Stromal cell of bone marrow (primary cell): ENCODE measurements around the gene WWC1.

Experiments
- DNase-seq: peaks from one replicate; pipeline ENCODE4 v3.0.0-alpha.2; 2012; ENCODE audit warnings: low read depth

Gene WWC1

DNA sequence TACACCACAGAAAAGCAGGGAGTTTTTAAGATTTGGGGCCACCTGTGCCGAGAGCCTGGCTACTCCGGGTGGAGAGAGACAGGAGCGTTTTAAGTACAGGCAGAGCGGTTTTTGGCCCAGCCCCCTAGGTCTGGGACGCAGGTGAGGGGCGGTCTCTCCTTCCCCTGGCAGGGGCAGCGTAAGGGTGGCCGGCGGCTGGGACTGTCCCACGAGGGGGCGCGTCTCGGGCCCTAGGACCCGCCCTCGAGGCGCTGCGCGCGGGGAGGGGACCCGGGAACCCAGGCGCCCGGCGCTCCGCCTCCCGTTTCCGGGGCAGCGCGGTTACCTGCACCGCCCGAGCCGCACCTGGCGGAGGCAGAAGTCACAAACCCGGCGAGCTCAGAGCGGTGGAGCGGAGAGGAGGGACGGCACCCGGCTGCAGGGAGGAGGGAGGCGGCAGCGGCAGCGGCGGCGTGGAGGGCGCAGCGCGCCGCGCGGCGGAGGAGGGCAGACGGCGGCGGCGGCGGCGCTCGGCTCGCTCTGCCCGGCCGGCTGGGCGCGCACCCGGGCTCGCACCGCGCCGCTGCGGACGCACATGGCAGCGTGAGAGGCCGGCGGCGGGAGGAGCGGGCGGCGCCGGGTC, at the start of gene WWC1:
WWC1 (plus strand) TSS at position 304 of the 622 bp plus-strand sequence. CDS start 508 bp downstream, outside the sequence.
- no peak for DNase-seq

DNA sequence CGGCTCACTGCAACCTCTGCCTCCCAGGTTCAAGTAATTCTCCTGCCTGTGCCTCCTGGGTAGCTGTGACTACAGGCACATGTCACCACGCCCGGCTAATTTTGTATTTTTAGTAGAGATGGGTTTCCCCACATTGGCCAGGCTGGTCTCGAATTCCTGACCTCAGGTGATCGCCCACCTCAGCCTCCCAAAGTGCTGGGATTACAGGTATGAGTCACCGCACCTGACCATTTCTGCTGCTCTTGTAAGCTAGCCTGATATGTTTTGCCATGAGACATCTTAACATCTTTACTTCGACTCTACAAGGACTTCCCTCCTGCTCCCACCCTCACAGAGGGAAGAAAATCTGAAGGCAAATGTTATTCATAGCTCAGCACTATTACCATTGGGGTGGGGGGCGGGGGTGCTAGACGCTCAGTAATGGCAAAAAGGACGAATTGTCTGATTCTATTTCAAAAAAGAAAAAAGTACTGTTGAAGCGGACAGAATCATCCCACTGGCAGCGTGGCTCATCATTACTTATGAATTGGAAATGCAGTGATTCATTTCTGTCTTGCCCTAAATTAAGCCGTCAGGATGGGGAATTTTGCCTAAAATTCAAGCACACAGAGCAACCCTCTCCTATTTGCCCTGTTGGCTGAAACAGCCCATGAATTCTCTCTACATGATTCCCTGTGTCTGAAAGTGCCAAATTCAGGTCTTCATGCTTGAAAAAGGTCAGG, 46.4 kb upstream of the WWC1 start:
- peak; percentile 31 for DNase-seq

DNA sequence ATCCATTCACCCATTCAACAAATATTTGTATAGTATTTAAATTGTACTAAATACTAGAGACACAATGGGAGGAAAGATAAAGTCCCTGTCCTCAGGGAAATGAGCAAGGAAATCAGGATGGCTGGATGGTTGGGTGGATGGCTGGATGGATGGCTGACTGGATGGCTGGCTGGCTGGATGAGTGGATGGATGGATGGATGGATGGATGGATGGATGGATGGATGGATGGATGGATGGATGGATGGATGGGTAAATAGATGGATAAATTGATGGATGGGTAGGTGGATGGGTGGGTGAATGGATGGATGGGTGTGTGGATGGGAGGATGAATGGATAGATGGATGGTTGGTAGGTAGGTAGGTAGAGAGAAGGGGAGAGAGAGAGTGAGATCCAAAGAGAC, 41.5 kb upstream of the WWC1 start:
- DNase-seq, result no peak

DNA sequence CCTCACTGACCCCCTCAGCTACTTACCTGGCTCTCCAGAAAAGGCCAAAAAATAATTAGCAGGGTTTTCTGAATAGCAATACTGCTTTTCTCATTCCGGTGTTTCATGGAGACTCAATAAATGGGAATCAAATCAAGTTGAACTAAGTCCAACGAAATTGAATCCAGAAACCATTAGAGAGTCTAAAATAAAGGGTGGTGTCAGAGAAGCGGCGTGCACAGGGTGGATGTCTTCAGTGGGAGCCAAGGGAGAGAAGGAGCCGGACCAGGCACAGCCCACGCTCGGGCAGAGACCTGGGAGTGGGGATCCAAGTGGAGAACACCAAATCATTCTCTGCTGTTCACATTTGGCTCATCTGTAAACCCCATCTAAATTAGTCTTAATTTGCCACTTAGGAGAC, 40.2 kb upstream of the WWC1 start:
- no peak for DNase-seq

DNA sequence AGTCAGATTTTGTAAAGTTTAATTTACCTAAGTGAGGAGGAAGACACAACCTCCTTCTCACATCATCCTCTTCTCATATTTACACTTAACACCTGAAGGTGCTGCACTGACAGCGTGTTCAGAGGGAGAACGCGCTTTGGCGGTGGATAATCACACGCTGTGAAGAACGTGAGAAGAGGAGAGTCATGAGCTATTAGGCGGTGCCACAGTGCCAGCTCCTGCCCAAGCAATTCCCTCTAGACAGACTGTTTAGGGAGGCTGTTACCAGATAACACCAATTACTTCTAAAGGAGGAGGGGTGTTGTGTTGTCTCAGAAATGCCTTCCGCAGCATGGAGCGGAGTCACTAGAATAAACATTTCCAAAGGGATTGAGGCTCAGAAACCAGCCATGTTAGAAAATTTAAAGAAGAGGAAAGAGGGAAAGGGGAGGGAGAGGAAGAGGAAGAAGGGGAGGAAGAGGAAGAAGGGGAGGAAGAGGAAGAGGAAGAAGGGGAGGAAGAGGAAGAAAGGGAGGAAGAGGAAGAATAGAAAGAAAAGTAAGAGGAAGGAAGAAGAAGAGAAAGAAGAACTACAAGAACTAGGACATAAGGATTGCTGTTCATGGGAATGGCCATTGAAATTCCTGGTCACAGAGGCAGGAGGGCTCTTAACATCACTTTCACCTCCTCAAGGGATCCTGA, 37.3 kb upstream of the WWC1 start:
- DNase-seq, result no peak

DNA sequence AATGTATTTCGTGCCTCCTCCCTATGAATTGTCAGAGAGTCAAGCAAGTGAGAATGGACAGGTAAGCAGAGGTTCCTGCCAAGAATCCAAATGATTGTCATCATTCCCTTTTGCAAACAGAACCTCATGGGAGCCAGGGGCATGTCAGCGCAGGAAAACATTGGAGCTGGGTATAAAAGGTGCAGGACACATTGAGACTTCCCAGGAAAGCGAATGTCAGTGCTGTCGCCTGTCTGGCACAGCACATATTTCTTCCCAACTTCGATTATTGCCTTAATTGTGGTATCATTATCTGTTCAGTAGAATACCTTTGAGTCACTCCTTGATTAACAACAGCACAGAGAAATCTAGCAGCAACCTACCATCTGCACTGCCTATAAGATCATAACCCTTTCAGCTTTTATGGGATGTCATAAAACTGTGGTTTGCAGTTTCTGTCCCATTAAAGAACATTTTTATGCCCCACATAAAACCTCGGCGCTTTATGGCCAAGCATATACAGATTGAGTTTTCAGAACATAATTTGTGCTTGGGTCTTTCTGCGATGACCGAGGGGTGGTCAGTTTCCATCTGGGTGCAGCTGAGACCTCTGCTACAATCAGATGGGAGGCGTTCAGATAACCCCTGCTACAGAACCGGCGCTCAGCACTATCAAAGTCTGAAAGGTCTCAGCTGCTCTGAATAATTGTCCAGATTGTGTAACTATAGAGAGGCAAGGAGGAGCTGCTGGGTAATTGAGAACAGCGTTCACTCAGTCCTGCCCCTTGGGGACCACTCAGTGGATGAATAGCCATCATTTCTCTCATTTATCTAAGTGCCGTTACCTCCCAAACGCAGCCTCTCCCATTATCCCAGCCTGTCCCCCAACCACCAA, 30.9 kb upstream of the WWC1 start:
- DNase-seq, result no peak

DNA sequence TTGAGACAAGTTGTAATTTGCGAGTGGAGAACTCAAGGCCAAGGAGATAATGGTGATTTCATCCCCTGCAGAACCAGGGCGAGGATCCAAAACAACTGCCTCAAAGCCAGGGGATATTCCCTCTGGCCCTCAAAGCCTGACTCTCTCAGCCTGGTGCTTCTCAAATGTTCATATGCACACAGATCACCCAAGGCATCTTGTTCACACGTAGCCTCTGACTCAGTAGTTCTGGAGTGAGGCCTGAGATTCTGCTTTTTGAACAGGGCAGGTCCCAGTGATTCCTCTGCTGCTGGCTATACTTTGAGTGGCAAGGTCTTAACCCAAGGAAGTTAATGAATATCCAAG, 30.2 kb upstream of the WWC1 start:
- peak; percentile 5 for DNase-seq

DNA sequence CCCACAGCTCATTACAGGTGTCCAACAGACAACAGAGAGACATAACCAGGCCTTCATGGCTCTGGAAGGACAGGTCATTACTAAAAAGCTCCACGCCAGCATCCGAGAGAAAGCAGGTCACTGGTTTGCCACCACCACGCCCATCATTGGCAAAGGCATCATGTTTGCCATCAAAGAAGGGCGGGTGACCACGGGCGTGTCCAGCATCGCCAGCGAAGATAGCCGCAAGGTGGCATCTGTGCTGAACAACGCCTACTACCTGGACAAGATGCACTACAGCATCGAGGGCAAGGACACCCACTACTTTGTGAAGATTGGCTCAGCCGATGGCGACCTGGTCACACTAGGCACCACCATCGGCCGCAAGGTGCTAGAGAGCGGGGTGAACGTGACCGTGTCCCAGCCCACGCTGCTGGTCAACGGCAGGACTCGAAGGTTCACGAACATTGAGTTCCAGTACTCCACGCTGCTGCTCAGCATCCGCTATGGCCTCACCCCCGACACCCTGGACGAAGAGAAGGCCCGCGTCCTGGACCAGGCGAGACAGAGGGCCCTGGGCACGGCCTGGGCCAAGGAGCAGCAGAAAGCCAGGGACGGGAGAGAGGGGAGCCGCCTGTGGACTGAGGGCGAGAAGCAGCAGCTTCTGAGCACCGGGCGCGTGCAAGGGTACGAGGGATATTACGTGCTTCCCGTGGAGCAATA, 29.3 kb upstream of the WWC1 start:
- no peak for DNase-seq

DNA sequence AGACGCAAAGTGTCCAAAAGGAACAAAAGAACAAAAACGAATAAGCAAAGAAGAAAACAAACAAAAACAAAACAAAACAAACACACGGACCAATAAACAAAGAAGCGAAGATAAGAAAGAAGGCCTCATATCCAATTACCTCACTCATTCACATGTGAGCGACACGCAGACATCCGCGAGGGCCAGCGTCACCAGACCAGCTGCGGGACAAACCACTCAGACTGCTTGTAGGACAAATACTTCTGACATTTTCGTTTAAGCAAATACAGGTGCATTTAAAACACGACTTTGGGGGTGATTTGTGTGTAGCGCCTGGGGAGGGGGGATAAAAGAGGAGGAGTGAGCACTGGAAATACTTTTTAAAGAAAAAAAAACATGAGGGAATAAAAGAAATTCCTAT, 28.3 kb upstream of the WWC1 start:
- no peak for DNase-seq

DNA sequence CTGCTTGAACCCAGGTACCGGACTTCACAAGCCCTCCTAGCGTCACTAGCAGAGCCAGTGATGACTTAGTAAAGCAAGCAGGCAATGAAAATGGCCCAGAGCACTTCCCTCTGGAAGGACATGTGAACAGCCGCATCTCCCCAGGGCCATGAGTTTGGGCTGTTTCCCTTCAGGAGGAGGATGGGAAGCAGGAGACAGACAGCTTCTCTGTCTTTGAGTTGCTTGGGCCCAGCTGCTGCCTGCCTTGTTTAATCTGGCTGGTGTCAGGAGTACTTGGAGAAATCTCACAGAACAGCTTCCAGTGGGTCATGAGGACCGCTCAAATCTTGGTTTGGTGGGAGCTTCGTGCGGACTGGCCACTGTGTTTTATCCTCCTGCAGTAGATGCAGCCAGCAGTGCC, 25.4 kb upstream of the WWC1 start:
- no peak for DNase-seq

DNA sequence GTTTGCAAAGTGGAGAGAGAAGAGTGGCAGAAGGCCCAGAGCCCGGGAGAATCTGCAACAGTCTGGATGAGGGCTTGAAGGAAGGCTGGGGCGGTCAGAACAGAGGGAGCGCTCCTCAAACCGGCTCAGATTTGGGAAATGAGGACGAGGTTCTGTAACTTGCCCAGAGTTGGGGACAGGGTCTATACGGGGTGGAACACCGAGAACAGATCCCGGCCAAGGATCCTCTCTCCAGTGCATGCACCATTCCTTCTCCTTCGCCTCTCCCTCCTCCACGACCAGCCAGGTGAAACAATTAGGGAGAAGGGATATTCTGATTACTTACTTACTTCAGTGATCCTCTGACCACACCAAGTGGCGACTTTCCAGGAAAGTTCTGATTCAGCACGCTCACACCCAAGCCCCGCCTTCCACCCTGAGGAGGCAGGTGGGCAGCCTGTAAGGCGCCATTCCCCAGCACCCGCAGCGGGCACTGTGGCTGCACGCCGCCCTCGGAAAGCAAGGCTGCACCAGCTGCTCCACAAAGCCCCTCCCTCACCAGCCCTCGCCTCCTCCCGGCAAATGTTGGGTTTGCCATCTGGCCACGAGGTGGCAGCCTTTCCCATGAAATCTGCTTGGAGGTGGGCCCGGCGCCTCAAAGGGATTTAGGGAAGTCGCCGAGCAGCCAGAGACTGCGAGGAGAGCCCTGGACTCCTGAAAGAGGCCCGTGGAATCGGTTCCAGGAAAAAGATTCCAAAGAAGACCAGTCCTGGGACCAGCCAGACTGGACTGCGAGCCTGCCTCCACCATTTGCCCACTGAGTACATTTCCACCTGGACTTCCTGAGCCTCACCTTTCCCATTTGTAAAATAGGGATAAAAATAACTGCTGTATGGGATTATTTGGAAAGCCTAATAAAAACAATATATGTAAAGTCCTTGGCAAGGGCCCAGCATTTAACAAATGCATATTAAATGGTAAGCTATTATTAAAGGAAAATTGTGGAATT, 22.2 kb upstream of the WWC1 start:
- peak; percentile 55 for DNase-seq

DNA sequence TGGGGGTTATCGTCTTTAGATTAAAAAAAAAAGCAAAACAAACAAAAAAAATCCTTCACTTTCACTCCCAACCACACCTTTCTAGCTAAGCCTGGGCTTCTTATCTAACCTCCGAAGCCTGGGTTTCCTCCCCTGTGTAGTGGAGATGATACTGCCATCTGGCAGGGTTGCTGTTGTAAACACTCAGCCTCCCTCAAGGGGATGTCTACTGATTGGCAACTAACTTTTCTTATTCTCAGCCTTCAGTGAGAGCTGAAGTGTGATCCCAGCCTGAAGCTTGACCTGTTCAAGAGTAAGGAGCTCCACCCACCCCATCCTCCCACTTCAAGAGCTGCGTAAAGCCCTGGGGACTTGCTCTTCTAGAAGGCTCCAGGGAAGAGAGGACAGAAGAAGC, 21.5 kb upstream of the WWC1 start:
- DNase-seq, result no peak

DNA sequence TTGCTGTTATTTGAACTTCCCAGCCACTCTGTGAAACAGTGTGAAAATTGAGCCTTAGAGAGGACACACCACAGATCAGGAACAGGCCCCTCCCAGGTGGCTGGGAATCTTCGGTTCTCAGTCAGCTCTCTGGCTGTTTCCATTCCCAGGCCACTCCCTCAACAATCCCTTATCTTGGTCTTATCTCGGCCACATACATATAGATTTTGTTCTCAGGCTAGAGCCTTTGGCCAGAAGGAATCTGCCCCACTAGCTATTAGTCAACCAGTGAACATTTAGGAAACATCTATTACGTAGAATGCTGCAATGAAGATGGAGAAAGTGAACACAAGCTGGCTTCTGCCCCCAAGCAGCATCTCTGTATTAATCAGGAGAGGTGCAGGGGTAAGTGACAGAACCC, 21.0 kb upstream of the WWC1 start:
- no peak for DNase-seq

DNA sequence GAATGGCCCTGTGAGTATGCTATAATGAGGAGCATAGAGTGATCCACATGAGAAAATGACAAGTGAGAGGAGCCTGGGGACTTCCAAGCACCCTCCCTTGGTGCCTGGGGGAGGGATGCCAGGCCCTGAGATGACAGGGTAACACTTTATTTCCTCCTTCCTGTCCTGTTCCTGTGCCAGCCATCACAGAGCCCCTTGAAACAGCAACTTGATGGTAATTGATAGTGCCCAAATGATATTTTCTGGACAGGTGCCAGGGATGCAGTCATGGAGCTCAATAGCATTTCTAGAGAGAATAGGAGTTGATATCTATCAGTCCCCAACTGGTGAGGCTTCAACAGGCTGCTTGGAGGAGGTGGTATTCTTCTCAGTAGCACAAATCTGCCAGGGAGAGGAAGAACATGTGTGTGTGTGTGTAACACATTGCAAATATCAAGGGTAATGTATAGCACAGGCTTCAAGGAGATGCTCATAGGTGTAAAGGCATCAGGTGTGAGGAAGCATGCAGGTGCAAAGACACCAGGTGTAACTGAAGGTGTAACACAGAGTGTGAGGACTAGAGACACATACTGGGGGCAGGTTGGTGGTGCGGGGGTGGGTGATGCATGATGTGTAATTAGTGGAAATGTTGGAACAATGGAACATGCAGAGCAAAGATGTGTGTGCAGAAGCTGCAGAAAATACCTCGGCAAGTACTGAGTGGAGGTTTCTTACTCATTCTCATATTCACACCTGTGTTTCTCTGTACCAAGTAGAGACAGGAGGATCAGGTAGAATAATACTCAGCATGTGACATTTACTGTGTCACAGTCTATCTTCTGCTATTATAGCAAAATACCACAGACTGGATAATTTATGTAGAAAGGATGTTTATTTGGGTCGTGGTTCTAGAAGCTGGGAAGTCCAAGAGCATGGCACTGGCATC, 18.1 kb upstream of the WWC1 start:
- no peak for DNase-seq

DNA sequence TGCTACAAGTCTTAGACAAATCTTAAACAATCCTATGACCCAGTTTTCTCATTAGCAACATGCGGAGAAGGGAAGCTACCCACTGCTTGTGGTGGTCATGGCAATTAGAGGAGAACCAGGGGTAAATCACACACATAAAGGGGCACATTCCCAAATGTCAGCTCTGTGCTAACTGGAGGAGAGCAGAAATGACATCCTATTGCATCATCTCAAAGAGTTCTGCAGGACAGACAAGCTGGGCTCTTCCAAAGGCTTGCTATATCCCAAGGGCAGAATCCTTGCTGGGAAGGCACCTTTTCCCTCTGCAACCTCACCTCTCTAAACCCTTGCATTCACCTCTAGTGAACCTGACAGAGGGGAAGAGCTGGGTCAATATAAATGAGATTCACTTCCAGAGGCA, 17.0 kb upstream of the WWC1 start:
- DNase-seq, result no peak

DNA sequence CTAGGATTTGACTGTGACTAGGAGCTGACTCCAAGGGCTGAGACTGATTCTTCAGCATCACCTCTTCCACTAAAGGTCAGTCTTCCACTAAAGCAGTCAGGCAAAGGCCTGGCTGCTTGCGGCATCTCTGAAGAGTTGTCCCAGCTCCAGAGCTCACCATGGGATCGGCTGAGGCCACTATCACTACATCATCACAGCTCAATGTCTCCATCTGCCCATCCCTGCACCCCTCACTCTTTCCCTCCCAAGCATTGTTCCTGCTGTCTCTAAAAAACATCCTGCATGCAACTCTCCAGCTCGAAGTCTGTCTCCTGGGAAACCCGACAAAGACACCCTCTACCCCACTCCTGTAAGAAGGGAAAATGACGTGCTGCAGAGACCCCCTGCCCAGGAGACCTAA, 15.5 kb upstream of the WWC1 start:
- DNase-seq, result no peak

DNA sequence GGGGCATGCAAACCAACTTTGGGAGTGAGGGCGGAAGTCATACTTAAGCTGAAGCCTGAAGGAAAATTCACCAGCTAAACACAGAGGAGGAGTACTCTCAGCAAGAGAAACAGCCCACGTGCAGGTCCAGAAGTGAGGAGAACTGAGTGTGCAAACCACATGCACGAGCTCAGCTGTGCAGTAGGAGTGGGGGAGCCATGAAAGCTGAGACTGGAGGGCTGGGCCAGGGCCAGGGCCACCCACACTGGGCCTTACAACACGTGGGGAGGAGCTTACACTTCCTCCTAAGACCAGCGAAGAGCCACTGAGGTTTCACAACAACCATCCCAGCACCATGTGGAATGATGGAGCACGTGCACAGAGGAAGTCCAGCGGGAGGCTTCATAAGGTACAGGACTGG, 9.3 kb upstream of the WWC1 start:
- no peak for DNase-seq

DNA sequence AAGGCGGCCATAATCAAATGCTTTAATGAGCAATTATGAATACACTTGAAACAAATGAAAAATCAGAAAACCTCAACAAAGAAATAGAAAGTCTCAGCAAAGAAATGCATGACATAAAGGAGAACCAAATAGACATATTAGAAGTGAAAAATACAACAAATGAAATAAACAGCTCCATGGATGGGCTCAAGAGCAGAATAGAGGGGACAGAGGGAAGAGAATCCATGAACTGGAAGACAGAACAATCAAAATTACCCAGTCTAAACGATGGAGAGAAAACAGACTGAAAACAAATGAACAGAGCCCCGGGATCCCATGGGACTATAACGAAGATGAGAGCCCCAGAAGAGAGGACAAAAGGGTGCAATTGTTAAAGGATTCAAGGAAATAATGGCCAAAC, 6.6 kb upstream of the WWC1 start:
- no peak for DNase-seq

DNA sequence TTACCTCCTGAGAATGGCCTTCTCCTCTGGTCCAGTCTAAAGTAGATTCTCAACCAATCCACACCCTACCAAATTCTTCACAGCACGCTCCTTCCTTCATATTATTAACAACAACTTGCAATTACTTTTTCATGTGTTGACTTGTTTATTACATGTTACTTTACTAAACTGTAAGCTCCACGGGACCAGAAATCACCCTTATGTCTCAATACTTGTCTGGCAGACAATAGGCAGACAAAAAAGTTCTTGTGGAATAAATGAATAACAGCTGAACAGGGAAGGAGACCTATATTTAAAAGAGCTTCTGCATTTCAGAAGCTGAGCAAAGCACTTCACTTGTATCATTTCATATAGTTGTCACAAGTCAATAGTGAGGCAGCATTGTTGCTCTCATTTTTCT, 5.7 kb upstream of the WWC1 start:
- DNase-seq, result no peak

DNA sequence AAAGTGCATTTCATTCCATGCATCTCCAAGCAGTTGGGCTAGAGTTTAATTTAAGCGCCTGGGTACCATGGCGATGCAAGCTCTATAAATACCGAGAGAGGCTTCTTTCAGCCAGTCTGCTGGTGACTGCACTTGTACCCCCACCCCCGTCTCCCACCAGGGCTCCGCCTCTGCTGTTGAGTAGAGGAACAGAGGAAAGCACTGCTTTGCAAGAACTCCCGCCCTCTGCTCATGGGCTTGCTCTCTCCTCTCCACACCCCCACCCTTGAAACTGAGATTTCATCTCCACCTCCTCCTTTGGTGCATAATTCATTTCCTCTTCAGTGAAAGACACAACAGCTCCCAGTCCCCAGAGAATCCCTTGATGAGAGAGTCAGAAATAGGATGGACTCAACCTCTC, 5.1 kb upstream of the WWC1 start:
- DNase-seq, result no peak
